Activated gamma-delta T cell (primary cell): ENCODE measurements around the gene ST7L.
"Not testable (repeated sequence)": the region's sequence is repeated elsewhere in the genome, so short reads cannot be mapped to it uniquely, and the experiment has no call there.

Experiments used
- DNase-seq: peaks from one replicate; lab custom pipeline; 2025; lab: John Stamatoyannopoulos, UW
- total RNA-seq, 2 donors: gene quantifications; one replicate each; lab custom pipeline; 2026; lab: John Stamatoyannopoulos, UW

ST7L gene, protein sequence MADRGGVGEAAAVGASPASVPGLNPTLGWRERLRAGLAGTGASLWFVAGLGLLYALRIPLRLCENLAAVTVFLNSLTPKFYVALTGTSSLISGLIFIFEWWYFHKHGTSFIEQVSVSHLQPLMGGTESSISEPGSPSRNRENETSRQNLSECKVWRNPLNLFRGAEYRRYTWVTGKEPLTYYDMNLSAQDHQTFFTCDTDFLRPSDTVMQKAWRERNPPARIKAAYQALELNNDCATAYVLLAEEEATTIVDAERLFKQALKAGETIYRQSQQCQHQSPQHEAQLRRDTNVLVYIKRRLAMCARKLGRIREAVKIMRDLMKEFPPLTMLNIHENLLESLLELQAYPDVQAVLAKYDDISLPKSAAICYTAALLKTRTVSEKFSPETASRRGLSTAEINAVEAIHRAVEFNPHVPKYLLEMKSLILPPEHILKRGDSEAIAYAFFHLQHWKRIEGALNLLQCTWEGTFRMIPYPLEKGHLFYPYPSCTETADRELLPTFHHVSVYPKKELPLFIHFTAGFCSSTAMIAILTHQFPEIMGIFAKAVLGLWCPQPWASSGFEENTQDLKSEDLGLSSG
- 17.7 to 18.7 reads per million in 2 donors for total RNA-seq

DNA sequence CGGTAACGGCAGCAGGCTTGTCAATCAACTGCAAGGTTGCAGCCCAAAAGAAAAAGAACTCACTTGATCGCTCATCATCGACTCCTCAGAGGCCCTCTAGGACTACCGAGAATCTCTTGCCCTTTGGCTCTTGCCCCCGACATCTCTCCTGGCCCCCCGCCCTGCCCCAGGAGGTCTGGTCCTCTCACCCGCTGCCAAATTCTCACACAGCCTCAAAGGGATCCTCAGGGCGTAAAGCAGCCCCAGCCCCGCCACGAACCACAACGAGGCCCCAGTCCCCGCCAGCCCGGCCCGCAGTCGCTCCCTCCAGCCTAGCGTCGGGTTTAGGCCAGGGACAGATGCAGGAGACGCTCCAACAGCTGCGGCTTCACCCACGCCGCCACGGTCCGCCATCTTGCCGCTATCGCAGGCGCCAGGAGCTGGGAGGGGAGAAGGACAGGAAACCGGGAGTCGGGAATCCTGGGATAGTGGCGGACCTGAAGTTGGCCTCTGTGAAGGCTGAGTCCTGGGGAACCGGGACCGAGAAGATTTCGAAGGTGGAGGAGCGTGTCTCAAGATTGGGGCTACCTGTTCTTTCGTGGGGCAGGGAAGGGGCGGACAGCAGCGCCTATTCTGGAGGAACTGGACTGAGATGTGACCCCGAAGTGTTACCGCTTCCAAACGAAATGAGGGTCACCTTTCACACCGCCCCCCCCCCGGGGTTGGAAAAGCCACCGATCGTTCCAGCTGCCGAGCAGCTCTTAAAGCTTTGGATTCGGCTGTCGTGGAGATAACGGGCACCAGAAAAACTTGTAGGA lies at the start of gene ST7L:
TSS of gene ST7L (minus strand) at position 421 of the 797 bp plus-strand sequence. CDS start at position 393, 28 bp downstream.
- DNase-seq: peak; percentile 47

GRCh38 chr1:112666946-112667345 lies 48.0 kb upstream of the ST7L start:
- no peak for DNase-seq

GRCh38 chr1:112665857-112666256 lies 46.9 kb upstream of the ST7L start:
- no peak for DNase-seq

DNA sequence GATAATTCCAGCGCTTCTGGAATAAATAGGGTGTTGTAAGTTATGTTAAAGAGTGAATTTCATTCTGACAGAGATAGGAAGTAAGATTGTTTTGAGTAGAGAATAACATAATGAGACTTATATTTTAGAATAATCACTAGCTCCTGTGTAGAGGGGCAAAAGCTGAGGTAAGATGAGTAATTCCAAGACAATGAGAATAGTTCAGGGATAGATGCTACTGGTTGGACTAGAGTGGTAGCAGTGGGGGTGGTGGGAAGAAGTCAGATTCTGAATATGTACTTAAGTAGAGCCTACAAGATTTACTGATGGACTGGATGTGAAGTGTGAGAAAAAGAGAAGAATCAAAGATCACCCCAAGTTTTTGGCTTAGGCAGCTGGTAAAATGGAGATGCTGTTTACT lies 32.3 kb upstream of the ST7L start:
- no peak for DNase-seq

- DNase-seq: no peak
These were observed 27.3 kb upstream of the ST7L start for GRCh38 chr1:112646225-112646624.

DNA sequence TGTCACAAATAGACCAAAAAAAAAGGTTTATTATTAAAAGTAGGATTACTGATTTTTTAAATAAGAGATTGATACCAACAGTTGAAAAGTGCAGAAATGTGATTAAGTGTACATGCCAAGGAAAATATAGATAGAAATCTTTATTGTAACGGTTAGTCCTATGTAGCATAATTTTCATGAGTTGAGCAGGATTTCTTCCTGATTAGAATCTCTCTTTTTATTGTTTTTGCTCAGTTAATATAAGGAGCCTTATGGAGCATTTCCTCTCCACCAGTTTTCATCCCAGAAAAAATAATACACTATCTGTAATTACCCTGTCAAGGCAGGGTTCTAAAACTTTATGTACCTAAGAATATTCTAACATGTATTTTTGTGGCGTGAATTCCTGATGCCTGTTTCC lies 24.1 kb upstream of the ST7L start:
- DNase-seq: no peak

DNA sequence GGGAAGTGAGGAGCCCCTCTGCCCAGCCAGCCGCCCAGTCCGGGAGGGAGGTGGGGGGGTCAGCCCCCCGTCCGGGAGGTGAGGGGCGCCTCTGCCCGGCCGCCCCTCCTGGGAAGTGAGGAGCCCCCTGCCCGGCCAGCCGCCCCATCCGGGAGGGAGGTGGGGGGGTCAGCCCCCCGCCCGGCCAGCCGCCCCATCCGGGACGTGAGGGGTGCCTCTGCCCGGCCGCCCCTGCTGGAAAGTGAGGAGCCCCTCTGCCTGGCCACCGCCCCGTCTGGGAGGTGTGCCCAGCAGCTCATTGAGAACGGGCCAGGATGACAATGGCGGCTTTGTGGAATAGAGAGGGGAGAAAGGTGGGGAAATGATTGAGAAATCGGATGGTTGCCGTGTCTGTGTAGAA lies 21.5 kb upstream of the ST7L start:
- not testable (repeated sequence) for DNase-seq

DNA sequence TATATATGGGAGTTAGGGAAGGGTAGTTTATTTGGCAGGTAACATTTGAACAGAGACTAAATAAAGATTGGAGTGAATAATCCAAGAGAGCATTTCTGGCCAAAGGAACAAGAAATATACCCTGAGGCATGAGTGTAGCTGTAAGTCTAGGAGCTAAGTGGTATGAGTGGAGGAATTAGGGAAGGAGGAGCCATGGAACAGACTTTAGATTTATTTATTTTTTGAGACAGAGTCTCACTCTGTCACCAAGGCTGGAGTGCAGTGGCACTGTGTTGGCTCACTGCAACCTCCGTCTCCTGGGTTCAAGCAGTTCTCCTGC lies 19.1 kb upstream of the ST7L start:
- DNase-seq: no peak

GRCh38 chr1:112637254-112638109 lies 18.5 kb upstream of the ST7L start:
- DNase-seq: no peak

DNA sequence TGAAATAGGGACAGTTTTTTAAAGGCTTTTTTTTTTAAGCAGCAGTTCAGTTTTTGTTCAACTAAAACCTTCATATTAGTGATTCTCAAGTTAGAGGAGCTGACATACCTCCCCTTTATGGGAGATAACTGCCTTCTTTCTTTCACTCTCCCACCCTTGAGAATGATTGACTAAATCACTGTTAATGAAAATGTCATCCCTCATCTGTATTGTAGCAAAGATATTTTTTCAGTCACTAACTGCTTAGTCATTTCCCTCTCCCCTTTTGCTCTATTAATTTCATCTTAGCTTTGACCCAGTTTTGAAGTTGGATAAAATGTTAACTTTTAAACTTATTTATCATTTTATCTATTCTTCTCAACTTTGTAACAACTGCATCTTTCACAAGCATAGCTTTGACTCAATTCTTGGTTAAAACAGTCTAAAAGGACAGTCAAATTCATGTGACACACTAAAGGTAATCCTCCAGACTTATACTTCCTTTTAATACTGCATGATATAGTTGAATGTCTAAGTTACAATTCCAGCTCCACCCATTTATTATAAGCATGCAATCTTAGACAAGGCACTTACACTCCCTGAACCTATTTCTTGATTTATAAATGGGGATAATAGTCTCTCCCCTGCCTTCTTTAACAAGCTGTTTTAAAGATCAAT lies 17.8 kb upstream of the ST7L start:
- DNase-seq: no peak

- DNase-seq: no peak
These were observed 17.1 kb upstream of the ST7L start for GRCh38 chr1:112636056-112636455.

DNA sequence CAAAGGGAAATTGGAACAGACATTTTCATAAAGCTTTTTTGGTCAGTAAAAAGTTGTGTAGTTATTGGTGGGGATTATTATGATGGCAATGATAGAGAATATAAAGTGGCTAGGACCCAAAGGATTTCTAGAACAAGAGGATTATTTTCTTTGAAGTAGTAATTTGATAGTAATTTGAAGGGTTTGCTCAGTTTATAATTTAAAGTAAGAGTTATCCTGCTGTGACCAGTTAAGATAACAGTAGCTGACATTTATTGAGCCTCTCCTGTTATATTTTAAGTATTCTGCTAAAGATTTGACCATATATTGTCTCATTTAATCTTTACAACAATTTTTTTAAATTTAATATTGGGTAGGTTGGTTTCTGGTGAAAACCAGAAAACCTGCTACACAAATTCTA lies 15.4 kb upstream of the ST7L start:
- no peak for DNase-seq

- no peak for DNase-seq
These were observed 14.7 kb upstream of the ST7L start for GRCh38 chr1:112633628-112634027.

DNA sequence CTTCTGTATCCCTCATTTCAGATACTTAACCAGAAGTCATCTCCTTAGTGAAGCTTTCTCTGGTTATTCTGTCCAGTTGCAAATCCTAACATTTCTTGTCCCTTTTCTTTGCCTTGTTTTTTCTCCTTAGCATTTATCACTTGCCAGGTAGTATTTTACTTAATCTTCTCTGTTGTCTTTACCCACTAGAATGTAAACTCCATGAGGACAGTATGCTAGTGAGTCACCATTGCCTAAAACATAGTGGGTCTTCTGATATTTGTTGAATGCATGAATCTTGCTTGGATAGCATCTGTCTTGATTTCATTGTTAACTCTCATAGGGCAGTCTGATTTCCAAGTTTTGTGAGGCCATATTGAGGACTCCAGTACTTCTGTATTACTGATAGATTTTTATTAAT lies 10.3 kb upstream of the ST7L start:
- DNase-seq: no peak

GRCh38 chr1:112628516-112628915 lies 9.6 kb upstream of the ST7L start:
- no peak for DNase-seq

- no peak for DNase-seq
These were observed 7.9 kb upstream of the ST7L start for GRCh38 chr1:112626887-112627286.

GRCh38 chr1:112626193-112626592 lies 7.3 kb upstream of the ST7L start:
- no peak for DNase-seq

GRCh38 chr1:112625696-112626095 lies 6.8 kb upstream of the ST7L start:
- DNase-seq: no peak

DNA sequence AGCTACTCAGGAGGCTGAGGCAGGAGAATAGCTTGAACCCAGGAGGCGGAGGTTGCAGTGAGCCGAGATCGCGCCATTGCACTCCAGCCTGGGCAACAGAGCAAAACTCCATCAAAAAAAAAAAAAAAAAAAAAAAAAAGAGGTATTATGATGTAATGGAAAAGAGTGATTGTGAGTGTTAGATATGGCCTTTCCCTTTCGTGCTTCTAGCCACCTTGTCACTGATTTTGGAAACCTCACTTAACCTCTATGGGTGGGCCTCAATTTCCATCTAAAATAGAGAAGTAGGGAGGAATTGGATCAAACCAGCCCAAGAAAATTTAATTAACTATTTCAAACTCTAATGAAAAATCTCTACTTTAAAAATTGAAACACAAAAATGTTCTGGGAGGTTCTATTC lies 5.6 kb upstream of the ST7L start:
- DNase-seq: not testable (repeated sequence)

DNA sequence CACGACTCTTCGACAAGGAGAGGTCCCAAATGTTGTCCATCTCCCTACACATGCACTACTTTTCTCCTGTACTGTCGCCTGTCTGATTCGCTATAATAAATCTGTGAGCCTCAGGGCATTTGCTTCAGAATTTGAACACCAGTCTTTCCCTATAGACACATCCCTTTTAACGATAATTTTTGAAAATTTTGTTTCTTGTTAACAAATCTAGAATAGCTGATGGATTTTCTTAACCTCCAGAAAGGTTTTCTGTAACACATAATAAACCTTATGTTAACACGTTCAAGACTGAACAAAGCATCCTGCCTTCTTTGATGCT lies 1.4 kb upstream of the ST7L start:
- DNase-seq: no peak

GRCh38 chr1:112619518-112620376 lies 806 bp upstream of the ST7L start, which contains the start of gene CAPZA1:
TSS of gene CAPZA1 (plus strand) at chr1:112619832. CDS start at chr1:112619845, 13 bp downstream.
- DNase-seq: peak; percentile 85
